NB4 (cell line): ENCODE data around the gene NUMB.

ENCODE experiments used
- DNase-seq: peaks from one replicate; pipeline ENCODE4 v3.0.0; 2010; ENCODE audit warnings: low read depth
- H3K4me3 ChIP-seq: one replicate; pipeline ENCODE4 v1.5.1; 2011; ENCODE audit warnings: mild to moderate bottlenecking, low read depth, low read length, moderate library complexity
- MYC ChIP-seq: IDR thresholded peaks from 2 replicates; pipeline ENCODE4 v1.6.1; 2011; ENCODE audit warnings: low read depth, low read length
- POLR2A ChIP-seq: IDR thresholded peaks from 2 replicates; pipeline ENCODE4 v1.6.1; 2011; ENCODE audit warnings: mild to moderate bottlenecking; ENCODE audit not compliant: insufficient read length; ENCODE audit errors: extremely low read depth
- TF ChIP-seq, protein P1 (sequence below): IDR thresholded peaks from 2 replicates; pipeline ENCODE4 v1.6.1; 2011; ENCODE audit warnings: low read depth, low read length
- TF ChIP-seq, protein P2 (sequence below): IDR thresholded peaks from one replicate; pipeline ENCODE4 v1.5.1; 2012; ENCODE audit warnings: low read depth, low read length

The NUMB gene

DNA sequence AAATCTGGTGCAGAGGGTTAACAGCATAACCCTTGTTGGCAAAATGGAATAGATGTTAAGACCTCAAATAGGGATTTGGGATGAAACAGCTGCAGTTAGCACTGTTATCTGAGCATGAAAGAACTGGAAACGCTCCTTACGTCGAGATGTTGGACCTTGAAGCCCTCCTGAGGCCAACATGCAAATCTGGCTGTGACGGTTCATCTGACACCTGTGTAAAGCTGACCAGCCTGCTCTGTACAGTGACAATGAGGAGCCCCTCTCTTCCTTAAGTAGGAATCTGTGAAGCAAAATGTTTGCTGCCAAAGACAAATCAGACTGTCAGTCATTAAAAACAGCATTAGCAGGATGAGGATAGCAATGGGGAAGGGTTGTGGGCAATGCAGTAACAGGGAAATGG is 184.5 kb downstream of the NUMB start:
- TF ChIP-seq MYC: no peak
- TF ChIP-seq, protein P1, sequence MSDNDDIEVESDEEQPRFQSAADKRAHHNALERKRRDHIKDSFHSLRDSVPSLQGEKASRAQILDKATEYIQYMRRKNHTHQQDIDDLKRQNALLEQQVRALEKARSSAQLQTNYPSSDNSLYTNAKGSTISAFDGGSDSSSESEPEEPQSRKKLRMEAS: no peak
- TF ChIP-seq POLR2A: no peak
- TF ChIP-seq, protein P2, sequence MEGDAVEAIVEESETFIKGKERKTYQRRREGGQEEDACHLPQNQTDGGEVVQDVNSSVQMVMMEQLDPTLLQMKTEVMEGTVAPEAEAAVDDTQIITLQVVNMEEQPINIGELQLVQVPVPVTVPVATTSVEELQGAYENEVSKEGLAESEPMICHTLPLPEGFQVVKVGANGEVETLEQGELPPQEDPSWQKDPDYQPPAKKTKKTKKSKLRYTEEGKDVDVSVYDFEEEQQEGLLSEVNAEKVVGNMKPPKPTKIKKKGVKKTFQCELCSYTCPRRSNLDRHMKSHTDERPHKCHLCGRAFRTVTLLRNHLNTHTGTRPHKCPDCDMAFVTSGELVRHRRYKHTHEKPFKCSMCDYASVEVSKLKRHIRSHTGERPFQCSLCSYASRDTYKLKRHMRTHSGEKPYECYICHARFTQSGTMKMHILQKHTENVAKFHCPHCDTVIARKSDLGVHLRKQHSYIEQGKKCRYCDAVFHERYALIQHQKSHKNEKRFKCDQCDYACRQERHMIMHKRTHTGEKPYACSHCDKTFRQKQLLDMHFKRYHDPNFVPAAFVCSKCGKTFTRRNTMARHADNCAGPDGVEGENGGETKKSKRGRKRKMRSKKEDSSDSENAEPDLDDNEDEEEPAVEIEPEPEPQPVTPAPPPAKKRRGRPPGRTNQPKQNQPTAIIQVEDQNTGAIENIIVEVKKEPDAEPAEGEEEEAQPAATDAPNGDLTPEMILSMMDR: no peak
- no peak for DNase-seq
- H3K4me3 ChIP-seq: no peak overlapping the region

- H3K4me3 ChIP-seq: no peak overlapping the region
- TF ChIP-seq, protein P1: no peak
- TF ChIP-seq POLR2A (no peak), MYC (no peak)
- TF ChIP-seq, protein P2: no peak
- no peak for DNase-seq
Measured at GRCh38 chr14:73272393-73272792, 186.0 kb downstream of the NUMB start.

- TF ChIP-seq, protein P2: no peak
- TF ChIP-seq MYC (no peak), POLR2A (no peak)
- H3K4me3 ChIP-seq: no peak overlapping the region
- no peak for DNase-seq
Measured at GRCh38 chr14:73269729-73270531, 188.4 kb downstream of the NUMB start.

DNA sequence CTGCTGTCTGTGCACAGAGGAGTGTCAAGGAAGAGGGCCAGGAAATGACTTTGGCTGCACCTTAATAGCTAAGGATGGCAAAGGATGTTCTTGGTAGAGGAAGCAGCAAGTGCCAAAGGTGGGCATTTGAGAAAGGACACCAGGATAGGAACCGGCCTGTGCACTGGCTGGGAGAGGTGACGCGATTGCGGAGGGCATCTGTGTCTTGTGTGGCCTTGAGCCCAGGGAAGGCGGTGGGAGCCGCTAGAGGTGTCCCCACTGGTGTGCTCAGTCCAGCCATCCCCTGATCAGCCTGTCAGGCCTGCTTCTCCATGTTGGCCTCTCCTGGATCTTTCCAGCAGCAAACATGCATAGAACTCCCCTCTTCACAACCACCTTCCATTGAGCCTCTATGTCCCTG is 190.9 kb downstream of the NUMB start:
- TF ChIP-seq, protein P2: no peak
- DNase-seq: no peak
- H3K4me3 ChIP-seq: no peak overlapping the region

DNA sequence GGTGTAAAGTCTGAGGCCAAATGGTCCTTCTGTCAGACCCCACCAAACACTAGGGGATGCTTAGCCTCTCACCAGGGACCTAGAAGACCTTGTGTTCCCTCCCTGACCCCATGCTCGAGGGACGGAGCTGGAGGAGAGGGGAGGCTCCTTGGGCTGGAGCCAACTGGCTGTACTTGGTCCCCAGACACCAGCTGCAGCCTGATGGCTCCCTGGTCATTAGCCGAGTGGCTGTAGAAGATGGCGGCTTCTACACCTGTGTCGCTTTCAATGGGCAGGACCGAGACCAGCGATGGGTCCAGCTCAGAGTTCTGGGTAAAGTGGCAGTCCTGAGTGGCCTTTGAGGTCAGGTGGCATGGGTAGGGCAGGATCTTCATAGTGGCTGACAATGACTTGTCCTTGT is 192.0 kb downstream of the NUMB start:
- DNase-seq: no peak
- no peak overlapping the region for H3K4me3 ChIP-seq
- TF ChIP-seq MYC (no peak), POLR2A (no peak)
- TF ChIP-seq, protein P2: no peak
- TF ChIP-seq, protein P1: no peak

DNA sequence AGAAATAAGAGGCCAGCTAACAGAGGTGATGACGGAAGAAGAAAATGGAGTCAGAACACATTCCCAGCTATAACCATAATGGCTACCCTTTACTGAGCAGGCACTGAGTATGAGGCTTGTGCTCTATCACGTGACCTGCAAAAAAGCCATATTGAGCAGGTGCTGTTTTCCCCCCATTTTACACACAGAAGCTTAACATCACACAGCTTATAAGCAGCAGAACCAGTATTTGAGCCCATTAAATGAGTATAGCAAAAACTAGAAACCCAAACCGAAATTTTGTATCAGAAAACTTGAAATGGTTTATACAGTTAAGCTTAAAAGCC is 192.7 kb downstream of the NUMB start:
- TF ChIP-seq, protein P2: no peak
- TF ChIP-seq MYC (no peak), POLR2A (no peak)
- TF ChIP-seq, protein P1: no peak
- DNase-seq: no peak
- H3K4me3 ChIP-seq: no peak overlapping the region
